DMS114 treated with DMSO at 0.1 percent for 48 hours (cell line): ENCODE measurements around the gene NAT16.
"Not testable (repeated sequence)": the region's sequence is repeated elsewhere in the genome, so short reads cannot be mapped to it uniquely, and the experiment has no call there.

Experiments
- DNase-seq: peaks from one replicate; lab custom pipeline; 2025; ENCODE audit not compliant: unreplicated experiment; lab: John Stamatoyannopoulos, UW

The NAT16 gene

DNA sequence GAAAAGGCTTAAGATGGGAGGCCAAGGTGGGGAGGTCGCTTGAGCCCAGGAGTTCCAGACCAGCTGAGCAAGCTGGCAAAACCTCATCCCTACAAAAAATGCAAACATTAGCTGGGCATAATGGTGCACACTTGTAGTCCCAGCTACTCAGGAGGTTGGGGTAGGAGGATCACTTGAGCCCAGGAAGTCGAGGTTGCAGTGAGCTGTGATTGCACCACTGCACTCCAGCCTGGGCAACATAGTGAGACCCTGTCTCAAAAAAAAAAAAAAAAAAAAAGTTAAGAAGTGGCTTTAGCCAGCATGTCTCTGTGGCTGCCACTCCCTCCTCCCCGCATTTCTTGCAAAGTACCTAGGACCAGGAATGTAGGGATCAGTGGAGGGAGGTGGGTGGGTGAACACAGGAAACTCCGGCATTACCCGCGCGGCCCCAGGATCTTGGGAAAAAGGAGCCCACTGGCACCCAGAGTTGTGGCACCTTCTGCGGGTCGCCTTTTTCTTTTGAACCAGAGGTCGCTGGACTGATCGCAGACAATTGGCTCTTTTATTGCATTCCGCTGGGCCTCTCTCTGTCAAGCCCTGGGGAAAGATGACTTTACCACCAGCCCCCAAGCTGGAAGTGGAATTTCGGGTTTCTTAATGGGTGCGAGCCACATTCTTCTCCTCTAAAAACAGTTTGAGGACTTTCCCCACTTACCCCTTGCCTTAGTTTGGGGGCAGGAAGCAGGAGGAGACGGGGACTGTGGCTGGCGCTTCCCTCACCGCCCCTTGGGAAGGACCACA, 18.2 kb downstream of the NAT16 start:
- DNase-seq, result no peak

DNA sequence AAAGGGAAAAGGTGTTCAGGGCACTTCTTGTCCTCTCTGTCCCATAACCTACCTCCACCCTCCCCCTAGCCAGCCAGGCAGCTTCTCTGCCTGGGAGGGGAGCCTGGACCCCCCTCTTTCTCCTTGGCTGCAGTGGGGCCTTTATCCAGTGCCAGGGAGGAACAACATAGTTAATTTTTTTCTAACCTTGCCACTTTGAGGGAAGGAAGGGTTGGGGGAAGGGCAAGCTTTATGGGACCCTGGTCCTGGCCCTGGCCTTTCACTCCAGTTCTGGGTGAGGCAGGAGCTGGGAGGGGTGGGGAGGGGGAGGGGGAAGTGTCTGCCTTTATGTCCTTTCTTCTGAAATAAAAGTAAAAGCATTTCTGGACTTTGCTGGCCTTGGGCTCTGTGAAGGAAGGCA, 19.2 kb downstream of the NAT16 start:
- DNase-seq, result no peak

DNA sequence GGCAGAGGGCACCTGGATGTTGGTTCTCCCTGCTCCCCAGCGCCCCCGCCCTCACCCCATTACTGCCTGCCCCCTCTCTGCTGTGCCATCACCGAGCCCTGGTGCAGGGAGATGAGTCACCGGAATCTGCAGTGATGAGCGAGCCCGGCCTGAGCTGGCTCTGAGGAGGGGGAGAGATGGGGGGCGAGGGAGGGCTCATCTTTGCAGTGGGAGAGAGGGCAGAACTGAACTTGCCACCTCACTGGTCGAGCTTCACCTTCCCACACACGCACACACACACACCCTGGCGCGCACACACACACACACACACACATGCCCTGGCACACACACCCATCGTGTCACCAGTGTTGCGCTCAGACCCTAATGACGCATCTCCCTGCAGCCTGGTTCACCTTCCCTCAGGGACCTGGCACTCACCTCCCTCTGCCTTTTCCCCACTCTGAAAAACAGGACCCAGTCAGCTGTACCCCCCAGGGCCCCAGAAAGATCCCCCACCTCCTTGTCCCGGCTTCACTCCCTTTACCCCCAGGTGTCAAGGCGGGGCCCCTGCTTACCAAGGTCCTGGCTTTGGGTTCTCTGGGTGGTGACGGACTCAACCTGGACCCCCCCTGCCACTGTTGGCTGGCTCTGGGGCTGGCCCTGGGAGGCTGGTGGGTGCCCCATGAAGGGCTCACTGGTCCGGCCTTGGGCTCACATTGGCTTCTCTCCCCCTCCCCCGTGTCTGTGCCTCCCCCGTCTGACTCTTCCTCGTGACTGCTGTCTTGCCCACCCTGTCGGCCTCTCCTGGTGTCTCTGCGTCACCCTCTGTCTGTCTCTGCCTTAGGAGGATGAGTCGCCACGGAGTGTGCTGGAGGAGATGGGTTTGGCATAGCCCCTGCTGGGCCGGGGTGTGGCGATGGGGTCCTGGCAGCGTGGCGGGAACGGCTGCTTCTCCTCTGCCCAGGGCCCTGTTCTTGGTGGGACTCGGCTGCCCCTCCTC, 20.1 kb downstream of the NAT16 start:
- DNase-seq, result no peak

DNA sequence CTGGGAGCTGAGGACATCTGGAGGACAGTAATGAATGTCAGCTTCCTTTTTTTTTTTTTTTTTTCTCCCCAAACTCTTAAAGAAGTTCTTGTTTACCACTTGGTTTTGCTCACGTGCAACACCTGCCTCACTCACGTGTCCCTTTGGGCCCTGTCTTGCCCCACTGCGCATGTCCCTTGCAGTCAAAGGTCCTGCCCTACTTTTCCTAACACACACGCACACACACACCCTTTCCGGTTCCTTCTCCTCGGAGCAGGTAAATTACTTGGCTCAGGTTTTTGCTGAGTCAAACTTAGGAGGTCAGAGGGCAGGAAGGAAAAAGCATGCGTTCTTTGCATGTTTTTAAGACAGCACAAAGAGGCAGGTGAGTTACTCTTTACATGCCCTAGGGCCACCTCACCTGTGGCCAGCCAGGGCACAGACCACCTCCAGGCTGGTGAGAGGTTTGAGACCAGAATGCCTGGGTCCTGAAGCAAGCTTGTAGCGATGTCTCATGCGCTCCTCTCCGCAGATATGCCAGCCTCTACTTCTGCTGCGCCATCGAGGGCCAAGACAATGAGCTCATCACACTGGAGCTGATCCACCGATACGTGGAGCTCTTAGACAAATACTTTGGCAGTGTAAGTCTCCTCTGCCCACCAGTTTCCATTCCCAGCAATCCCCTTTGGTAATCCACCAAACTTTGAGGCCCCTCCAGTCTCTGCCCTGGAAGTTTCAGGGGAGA, 23.1 kb downstream of the NAT16 start:
- DNase-seq, result no peak

DNA sequence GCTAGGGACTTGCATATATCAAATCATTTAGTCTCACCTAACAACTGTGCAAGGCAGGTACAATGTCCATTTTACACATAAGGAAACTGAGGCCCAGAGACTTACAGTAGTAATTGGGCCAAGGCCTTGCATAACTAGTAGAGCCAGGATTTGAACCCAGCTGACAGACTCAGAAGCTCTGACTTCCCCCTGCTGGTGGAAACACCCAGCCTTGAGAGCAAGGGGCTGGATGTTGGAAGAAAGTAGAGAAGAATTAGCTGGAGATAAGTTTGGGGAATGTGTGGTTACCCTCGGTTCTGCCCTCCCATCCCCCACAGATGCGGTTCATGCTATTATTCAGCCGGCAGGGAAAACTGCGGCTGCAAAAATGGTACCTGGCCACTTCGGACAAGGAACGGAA, 23.8 kb downstream of the NAT16 start:
- DNase-seq, result no peak

DNA sequence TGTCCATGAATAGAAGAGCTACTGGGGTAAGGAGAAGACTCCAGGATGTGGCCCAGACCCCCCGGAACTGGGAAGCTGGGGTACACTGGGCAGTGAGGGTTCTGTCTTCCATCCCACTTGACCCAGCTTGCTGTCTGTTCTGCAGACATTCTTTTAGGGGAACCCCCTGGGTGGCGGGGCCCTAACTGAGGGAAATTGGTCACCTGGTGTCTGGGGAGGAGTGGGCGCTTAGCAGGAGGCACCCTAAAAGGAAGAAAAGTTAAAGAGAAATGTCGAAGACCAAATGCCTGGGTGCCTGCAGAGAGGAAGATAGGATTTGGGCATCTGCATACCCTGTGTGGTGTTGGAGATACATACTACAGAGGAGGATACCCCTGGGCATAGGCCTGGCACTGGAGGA, 24.8 kb downstream of the NAT16 start:
- DNase-seq, result no peak

DNA sequence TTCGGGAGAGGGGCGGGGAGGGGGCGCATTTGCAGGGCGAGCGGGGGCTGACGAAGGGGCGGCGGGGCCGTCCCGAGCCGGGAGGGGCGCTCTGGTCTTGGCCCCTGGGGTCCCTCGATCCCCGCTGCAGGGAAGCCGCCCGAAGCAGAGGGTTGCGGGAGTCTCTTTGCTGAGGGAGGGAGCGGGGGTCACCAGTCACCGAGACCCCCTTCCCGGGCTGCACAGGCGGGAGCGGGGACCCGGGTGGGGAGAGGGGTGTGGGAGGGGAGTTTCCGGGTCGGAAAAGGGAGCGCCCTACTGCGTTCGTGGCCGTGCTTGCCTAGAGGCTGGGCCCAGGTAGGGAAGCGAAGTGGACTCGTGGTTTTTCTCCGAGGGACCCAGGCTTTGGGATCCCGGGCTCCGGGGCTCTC, 25.4 kb downstream of the NAT16 start:
- no peak for DNase-seq

DNA sequence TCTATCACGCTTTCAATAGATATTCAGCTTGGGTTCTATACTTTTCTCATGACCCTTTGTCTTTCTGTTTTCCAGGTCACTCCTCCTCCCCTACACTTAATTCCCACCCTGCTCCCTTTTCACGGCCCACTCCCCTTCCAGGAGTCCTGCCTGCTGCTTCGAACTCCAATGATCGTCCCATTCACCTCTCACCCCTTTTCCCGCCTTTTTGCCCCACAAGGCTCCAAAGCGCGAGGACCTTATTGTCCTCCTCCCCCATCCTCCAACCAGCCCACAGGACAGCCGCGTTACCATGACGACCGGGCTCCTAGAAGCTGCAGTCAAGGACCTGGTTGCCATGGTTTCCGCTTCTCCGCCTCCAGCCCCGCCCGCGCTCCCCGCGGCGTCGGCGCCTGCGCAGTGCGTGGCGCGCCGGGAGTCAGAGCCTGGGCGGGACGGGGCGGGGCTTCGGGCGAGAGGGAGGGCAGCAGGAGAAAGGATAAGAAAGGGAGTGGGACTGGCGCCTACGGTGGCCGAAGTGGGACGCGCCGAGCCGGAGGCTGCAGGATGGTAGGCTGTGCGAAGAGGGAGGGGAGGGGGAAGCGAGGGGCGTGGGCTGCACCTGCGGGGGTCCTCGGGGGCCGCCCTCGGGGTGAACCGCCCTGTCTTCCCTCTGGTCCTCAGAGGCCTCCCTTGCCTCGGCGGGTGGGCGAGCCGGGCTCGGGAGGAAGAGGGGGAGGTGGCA, 26.0 kb downstream of the NAT16 start, which contains the start of gene AP1S1:
TSS of gene AP1S1 (plus strand) at position 508 of the 724 bp plus-strand sequence. CDS start at position 547, 39 bp downstream.
- DNase-seq, result peak; percentile 87

DNA sequence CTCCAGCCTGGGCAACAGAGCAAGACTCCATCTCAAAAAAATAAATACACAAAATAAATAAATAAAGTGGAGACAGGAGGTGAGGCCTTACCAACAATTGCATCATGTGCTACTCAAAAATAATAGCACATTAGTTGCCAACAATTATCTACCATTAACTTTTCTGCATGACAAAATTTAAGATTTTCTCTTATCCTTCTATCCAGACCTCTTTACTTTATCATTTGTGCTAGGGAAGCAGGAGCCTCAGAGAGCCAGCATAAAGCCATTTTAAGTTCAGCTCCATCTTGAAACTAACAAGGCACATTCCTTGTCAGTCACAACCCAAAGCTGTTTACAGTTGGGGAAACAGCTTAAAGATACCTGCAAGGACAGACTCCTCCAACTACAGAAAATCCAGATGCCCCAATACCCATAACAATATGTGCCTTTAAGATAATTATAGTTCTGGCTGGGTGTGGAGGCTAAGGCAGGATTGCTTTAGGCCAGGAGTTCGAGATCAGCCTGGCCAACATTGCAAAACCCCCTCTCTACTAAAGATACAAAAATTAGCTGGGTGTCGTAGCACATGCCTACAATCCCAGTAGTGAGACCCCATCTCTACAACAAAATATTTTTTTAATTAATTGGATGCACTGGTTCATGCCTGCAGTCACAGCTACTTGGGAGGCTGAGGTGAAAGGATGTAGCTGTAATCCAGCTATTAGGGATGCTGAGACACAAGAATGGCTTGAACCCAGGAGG, 28.0 kb downstream of the NAT16 start:
- no peak for DNase-seq

DNA sequence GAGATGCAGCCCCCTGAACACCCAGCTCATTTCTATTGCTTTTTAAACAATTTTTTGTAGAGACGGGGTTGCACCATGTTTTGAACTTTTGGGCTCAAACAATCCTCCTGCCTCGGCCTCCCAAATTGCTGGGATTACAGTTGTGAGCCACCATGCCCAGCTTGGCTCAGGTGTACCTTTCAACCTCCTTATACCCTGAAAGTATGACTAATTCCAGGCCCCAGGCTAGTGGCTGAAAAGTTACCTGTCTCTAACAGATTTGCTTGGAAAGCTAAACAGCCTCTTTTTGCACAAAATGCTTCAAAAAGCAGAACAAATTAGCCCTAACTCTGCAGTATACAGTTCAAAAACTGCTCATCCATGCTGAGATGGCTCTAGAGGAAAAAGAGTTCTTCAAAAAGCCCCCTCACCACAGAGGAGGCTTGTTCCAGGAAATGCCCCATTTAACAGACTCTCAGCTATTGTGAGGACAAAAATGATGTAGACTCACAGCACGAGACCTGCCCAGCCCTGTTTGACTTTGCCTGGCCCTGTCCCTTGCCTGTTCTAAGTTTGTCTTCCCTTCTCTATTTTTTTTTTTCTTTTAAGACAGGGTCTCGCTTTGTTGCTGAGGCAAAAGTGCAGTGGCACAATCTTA, 39.2 kb downstream of the NAT16 start:
- DNase-seq, result no peak

DNA sequence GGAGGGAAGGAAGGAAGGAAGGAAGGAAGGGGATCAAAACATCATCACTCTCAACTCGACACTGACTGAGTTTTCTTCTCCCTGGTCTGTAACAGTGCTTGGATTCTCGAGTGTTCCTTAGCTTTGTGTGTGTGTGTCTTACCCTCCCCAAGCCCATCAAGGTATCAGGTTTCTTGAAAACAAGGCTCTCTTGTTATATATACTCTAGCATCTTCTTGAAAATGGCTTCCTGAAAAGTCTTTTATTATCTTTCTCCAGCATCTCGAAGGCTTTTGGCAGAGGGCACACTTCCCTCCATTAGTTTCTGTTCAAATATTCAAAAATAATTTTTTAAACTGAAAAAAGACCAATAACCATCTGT, 39.8 kb downstream of the NAT16 start:
- no peak for DNase-seq

DNA sequence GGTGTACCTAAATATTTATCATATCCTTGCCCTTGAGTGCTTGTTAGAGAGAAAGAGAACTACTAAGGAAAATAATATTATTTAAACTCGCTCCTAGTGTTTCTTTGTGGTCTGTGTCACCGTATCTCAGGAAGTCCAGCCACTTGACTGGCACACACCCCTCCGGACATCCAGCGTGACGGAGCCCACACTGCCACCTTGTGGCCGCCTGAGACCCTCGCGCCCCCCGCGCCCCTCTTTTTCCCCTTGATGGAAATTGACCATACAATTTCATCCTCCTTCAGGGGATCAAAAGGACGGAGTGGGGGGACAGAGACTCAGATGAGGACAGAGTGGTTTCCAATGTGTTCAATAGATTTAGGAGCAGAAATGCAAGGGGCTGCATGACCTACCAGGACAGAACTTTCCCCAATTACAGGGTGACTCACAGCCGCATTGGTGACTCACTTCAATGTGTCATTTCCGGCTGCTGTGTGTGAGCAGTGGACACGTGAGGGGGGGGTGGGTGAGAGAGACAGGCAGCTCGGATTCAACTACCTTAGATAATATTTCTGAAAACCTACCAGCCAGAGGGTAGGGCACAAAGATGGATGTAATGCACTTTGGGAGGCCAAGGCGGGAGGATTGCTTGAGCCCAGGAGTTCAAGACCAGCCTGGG, 41.8 kb downstream of the NAT16 start:
- DNase-seq, result no peak

DNA sequence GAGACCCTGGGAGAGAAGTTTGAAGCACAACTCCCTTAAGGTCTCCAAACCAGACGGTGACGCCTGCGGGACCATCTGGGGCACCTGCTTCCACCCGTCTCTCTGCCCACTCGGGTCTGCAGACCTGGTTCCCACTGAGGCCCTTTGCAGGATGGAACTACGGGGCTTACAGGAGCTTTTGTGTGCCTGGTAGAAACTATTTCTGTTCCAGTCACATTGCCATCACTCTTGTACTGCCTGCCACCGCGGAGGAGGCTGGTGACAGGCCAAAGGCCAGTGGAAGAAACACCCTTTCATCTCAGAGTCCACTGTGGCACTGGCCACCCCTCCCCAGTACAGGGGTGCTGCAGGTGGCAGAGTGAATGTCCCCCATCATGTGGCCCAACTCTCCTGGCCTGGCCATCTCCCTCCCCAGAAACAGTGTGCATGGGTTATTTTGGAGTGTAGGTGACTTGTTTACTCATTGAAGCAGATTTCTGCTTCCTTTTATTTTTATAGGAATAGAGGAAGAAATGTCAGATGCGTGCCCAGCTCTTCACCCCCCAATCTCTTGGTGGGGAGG, 42.4 kb downstream of the NAT16 start:
- no peak for DNase-seq

DNA sequence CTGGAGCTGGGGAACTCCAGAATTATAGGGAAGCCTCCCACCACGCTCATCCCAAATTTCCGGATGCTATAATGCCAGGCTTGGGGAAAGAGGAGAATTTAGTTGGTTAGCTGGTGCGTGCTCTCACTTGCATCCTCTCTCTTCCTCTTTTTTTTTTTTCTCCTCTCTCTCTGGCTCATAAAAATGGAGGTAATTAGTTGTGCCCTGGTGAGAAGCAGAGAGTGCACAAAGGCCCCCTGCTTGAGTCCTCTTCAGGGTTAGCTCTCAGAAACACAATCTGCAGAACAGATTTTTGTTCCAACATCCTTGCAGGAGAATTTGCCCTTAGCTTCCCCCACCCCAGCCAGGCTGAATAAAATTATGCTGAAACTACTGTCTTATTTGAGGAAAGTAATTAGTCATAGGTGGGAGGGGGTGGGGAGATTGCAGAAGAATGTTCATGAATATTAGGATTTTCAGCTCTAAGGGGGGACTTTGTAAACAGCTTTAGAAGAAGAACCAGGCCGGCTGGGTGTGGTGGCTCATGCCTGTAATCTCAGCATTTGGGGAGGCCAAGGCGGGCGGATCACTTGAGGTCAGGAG, 45.6 kb downstream of the NAT16 start:
- DNase-seq, result no peak

DNA sequence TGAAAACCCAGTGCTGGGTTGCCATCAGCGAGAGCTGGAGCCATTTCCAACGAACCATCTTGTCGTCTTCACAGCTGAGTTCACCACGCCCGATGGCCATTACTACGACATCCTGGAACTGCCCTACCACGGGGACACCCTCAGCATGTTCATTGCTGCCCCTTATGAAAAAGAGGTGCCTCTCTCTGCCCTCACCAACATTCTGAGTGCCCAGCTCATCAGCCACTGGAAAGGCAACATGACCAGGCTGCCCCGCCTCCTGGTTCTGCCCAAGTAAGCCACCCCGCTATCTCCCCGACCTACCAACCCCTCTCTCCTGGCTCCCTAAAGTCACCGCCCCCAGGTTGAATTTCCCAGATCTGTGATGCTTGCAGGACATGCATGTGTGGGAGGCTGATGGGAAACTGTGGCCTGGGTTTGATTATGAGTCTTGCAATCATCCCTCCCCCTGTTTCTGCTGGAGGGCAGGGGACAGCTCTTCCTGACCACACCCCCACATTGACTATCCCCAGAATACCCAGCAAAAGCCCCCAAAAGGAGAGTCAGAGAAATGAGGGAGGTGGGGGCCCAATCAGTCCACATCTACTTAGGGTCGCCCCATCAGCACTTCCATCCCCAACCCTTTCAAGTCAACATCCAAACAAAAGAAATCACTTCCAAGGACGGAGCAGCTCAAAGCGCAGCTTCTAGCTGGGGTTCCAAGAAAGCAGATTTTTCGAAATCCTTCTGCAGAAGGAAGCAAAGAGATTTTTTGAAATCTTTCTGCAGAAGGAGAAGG, 46.3 kb downstream of the NAT16 start:
- DNase-seq, result no peak

DNA sequence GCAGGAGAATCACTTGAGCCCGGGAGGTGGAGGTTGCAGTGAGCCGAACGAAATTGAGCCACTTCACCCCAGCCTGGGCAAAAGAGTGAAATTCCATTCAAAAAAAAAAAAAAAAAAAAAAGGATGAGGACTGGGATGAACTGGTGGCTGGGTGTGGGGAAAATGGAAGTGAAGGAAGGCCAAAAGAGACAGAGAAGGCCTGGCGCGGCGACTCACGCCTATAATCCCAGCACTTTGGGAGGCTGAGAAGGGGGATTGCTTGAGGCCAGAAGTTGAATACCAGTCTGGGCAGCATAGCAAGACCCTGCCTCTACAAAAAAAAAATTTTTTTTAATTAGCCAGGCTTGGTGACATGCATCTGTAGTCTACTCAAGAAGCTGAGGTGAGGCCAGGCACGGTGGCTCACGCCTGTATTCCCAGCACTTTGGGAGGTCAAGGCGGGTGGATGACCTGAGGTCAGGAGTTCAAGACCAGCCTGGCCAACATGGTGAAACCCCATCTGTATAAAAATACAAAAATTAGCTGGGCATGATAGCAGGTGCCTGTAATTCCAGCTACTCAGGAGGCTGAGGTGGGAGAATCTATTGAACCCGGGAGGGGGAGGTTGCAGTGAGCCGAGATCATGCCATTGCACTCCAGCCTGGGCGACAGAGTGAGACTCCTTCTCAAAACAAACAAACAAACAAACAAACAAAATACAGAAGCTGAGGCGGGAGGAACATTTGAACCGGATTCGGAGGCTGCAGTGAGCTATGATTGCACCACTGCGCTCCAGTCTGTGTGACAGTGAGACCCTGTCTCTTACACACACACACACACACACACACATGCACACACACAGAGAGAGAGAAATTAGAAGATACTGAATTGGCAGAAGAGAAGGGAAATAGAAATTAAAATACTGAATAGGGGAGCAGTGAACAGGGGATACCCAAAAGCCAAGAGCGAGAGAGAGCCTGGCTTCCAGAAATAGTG, 47.2 kb downstream of the NAT16 start:
- not testable (repeated sequence) for DNase-seq
